ENCODE data around the gene PLCL1.

GRCh38 chr2:198167346-198167745, 363.0 kb downstream of the PLCL1 start:
- no peak for TF ChIP-seq CTCF (conservative IDR thresholded peaks at IDR 0.05)
- TF ChIP-seq ZFX (IDR thresholded peaks at IDR 0.05) = no peak
